ENCODE measurements around the gene STK32C.

- TF ChIP-seq BHLHE40 (IDR thresholded peaks at IDR 0.05; ENCODE audit: low read depth, low read length): no peak
- TF ChIP-seq CTCF (conservative IDR thresholded peaks at IDR 0.05; ENCODE audit: low read depth, low read length): no peak
- no peak for TF ChIP-seq POLR2A (IDR thresholded peaks at IDR 0.05; ENCODE audit: low read depth, low read length)
- TF ChIP-seq SMC3 (IDR thresholded peaks at IDR 0.05; ENCODE audit: low read depth, low read length): no peak
- no peak for TF ChIP-seq MXI1 (IDR thresholded peaks at IDR 0.05; ENCODE audit: borderline replicate concordance, low read depth, low read length)
Observed at GRCh38 chr10:132249824-132250375, 57.9 kb downstream of the STK32C start.
